ENCODE data around the gene BLOC1S5. TPM values are rescaled to one million over a fixed set of nuclear protein-coding genes. Genes with fewer than 3 reads are reported as not detected.
A peak's percentile ranks its signal among the peaks of the same experiment; 100 is the strongest.
"Not testable (repeated sequence)": the region's sequence is repeated elsewhere in the genome, so short reads cannot be mapped to it uniquely, and the experiment has no call there.

BLOC1S5 gene
- total RNA-seq, 1 experiment from 2014 or later: 26.4 TPM

DNA sequence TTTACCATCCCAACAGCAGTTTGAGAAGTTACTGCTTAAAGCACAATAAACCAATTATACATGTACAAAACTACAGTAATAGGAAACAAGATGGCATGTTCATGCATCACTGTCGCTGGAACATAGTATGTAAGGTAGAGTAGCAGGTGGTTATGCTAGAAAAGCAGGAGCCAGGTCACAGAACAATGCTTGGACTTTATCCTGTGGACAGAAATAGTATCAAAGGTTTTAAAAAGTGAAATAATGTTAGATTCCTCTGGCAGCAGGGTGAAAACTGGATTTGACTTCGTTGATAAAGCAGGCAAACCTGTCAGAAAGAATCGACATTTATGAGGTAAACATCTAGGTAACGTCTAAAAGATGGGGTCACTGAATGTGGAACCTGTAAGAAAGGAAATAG, 2.5 kb downstream of the BLOC1S5 start:
- in situ Hi-C loops (cut with HindIII; ENCODE audit: low pct_unique_long_range_greater_than_20kb, low sequenced_read_pairs): no loop called here
- DNase-seq (ENCODE audit: low read depth, low spot score): no peak

DNA sequence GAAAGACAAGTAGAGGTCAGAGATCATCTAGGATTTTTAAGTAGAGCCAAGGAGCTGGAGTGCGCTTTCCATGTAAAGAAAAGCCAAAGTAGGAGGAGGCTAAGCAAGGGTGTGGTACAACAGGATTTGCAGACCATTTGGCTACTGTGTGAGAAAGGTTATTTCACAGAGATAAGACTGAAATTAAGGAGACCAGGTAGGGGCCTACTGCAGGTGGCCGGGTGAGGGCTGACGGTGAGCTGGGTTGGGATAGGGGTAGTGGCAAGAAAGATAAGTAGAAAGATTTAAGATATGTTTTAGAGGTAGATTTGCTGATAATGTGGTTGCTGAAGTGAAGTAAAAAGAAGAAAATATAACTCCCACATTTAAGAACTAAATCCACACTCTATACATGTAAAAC, 3.8 kb downstream of the BLOC1S5 start:
- DNase-seq (ENCODE audit: low read depth, low spot score): no peak
- in situ Hi-C loops (cut with HindIII; ENCODE audit: low pct_unique_long_range_greater_than_20kb, low sequenced_read_pairs): no loop called here

DNA sequence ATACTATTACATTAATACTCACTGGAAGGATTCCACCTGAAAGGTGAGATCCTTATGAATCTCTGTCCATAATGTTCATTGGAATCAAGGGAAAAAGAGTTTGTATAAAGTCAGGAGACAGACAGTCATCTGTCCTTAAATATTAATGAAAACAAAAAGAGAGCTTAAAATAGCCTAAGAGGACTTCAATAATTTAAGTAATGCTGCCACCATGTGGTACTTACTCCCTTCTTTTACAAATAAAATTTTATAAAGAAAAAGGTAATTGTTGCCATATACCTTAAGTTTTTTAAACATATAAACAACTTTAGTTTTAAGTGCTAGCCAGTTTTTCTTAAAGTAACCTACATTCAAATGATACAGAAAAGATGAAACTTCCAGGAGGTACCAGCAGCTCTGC, 5.1 kb downstream of the BLOC1S5 start:
- DNase-seq (ENCODE audit: low read depth, low spot score): peak; percentile 49
- in situ Hi-C loops (cut with HindIII; ENCODE audit: low pct_unique_long_range_greater_than_20kb, low sequenced_read_pairs): no loop called here

DNA sequence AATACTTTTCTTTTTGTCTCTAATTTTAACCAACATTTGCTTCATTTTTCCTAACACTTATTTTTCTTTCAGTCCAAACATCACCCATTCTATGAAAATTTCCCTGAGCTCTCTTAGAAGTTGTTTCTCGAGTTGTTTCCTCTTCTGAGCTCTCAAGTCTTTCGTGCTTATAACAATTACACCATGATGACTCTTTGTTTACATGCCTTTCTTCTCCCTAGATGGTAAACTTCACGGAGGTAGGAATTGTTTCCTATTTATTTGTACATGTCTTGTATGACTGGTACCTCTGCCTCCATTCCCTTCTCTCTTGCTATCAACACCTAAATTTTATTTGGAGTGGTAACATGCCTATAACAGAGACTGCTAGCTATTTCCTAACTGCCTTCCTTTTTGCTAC, 6.4 kb downstream of the BLOC1S5 start:
- in situ Hi-C loops (cut with HindIII; ENCODE audit: low pct_unique_long_range_greater_than_20kb, low sequenced_read_pairs): no loop called here
- no peak for DNase-seq (ENCODE audit: low read depth, low spot score)

DNA sequence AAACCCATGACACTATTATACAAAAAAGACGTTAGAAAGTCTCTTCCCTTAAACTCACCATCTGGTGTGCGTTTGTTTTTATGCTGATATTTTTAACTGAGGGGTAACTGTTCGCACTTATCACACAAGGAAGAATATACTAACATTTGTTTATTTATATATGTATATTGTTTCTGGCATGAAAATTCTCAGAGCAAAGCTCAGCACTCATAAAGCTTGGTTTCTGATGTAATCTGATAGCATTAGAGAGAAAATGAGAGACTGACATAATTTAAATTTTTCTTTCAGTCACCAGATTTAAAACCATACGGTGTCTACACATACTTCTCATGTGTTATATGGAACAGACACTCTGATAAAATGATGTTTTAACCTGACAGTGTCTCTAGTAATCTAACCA, 6.9 kb downstream of the BLOC1S5 start:
- in situ Hi-C loops (cut with HindIII; ENCODE audit: low pct_unique_long_range_greater_than_20kb, low sequenced_read_pairs): no loop called here
- DNase-seq (ENCODE audit: low read depth, low spot score): no peak

DNA sequence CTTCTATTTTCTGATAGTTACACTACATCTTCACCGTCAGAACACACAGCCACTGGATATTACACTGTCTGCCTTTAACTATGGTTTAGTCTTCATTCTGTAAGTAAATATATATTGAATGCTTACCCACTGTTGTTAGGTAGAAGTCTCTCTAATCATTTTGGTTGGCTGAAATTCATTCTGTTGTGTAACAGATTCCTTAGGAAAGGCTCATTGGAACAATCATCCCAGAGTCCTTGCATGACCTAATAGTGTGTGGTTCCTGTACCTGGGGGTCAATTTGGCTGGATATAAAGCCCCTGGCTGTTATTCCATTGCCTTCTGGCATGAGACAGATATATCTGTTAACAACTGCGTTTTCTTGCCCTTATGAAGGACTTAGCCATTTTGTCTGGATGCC, 9.9 kb downstream of the BLOC1S5 start:
- DNase-seq (ENCODE audit: low read depth, low spot score): no peak
- in situ Hi-C loops (cut with HindIII; ENCODE audit: low pct_unique_long_range_greater_than_20kb, low sequenced_read_pairs): no loop called here

DNA sequence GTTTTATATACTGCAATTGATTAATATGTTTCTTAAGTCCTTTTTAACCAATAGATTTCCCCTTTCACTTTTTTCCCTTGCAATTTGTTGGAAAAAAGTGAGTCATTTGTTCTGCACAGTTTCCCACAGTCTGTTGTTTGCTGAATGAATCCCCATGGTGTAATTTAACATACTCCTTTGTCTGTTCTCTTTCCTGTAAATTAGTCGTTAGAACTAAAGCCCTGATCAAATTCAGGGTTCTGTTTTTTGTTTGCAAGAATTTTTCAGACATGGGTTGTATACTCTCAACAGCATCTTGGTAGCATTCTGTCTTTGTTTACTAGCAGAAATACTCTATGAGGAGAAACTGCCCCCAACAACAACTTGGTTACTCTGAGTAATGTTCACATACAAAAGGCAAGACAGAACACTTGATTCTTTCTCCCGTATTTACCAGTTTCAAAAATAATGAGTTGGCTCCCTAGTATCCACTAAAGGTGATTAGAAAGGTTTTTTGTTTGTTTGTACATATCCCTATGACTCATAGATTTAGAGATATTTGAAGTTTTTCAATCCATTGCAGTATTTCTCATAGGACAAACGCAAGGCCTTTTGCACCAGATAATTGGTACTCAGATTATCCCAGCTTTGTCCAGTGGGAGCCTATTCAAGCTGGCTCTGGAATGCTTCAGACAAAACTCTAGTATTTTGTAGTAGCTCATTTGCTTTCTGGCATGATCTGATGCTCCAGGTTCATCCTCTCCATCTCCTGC, 16.5 kb downstream of the BLOC1S5 start:
- in situ Hi-C loops (cut with HindIII; ENCODE audit: low pct_unique_long_range_greater_than_20kb, low sequenced_read_pairs): no loop called here

DNA sequence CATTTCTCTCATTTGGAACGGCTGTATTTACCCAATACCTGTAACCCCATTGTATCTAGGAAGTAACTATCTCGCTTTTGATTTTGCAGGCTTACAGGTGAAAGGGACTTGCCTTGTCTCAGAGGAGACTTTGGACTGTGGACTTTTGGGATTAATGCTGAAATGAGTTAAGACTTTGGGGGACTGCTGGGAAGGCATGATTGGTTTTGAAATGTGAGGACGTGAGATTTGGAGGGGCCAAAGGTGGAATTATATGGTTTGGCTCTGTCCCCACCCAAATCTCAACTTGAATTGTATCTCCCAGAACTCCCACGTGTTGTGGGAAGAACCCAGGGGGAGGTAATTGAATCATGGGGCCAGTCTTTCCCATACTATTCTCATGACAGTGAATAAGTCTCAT, 18.4 kb downstream of the BLOC1S5 start:
- in situ Hi-C loops (cut with HindIII; ENCODE audit: low pct_unique_long_range_greater_than_20kb, low sequenced_read_pairs); DNase-seq (ENCODE audit: low read depth, low spot score): not testable (repeated sequence)

More for the DNA sequence above, 16.5 kb downstream of the BLOC1S5 start:
- no peak for DNase-seq (ENCODE audit: low read depth, low spot score)

DNA sequence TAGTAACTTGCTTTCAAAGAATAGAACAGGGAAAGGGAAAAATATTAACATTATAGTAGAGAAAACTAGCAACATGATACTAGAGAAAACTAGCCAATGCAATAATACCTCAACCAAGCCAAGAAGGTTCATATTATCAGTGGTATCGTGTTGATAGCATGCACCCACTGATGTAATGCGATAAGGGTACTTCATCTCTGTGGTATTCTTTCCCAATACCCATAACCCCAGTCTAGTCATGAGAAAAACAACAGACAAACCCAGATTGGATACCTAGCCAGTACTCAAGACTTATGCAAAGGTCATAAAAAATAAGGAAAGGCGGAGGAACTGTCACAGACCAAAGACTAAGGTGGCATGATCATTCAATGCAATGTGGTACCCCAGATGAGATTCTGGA, 21.0 kb downstream of the BLOC1S5 start:
- no peak for DNase-seq (ENCODE audit: low read depth, low spot score)
- in situ Hi-C loops (cut with HindIII; ENCODE audit: low pct_unique_long_range_greater_than_20kb, low sequenced_read_pairs): no loop called here

DNA sequence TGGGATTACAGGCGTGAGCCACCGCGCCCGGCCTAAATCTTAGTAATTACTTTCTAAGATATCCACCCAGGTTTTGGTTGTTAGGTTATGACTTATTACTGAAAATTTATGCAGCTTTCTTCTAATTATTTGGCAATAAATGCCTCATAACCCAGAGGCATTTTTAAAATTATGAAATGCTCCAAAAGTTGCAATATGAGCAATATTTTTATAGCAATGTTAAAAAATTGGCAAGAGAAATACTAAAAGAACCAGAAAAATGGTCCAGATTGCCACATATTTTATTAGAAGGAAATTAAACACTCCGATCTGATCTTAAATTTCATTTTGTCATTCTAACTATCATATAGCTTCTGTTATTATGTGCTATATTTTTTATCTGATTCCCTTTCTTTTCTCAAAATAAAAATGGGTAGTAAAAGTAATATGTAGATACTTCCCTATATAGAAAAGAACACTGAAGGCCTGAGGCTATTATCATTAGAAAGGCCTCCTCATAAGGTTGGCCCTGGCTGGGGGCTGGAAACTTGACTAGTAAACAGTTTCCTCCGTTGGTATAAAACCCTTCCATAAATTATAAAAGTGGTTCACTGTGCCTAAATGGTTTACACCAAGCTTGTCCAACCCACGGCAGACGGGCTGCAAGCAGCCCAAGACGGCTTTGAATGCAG, 22.1 kb downstream of the BLOC1S5 start:
- in situ Hi-C loops (cut with HindIII; ENCODE audit: low pct_unique_long_range_greater_than_20kb, low sequenced_read_pairs): no loop called here
- no peak for DNase-seq (ENCODE audit: low read depth, low spot score)

DNA sequence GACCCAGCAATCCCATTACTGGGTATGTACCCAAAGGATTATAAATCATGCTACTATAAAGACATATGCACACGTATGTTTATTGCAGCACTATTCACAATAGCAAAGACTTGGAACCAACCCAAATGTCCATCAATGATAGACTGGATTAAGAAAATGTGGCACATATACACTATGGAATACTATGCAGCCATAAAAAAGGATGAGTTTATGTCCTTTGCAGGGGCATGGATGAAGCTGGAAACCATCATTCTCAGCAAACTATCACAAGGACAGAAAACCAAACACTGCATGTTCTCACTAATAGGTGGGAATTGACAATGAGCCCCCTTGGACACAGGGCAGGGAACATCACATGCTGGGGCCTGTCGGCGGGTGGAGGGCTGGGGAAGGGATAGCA, 30.1 kb downstream of the BLOC1S5 start:
- in situ Hi-C loops (cut with HindIII; ENCODE audit: low pct_unique_long_range_greater_than_20kb, low sequenced_read_pairs); DNase-seq (ENCODE audit: low read depth, low spot score): not testable (repeated sequence)

DNA sequence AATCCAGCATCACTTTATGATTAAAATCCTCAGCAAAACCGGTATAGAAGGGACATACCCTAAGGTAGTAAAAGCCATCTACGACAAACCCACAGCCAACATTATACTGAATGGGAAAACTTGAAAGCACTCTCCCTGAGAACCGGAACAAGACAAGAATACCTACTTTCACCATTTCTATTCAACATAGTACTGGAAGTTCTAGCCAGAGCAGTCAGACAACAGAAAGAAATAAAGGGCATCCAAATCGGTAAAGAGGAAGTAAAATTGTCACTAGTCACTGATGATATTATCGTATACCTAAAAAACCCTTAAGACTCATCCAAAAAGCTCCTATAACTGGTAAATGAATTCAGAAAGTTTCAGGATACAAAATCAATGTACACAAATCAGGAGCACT, 33.3 kb downstream of the BLOC1S5 start:
- in situ Hi-C loops (cut with HindIII; ENCODE audit: low pct_unique_long_range_greater_than_20kb, low sequenced_read_pairs): no loop called here
- no peak for DNase-seq (ENCODE audit: low read depth, low spot score)

DNA sequence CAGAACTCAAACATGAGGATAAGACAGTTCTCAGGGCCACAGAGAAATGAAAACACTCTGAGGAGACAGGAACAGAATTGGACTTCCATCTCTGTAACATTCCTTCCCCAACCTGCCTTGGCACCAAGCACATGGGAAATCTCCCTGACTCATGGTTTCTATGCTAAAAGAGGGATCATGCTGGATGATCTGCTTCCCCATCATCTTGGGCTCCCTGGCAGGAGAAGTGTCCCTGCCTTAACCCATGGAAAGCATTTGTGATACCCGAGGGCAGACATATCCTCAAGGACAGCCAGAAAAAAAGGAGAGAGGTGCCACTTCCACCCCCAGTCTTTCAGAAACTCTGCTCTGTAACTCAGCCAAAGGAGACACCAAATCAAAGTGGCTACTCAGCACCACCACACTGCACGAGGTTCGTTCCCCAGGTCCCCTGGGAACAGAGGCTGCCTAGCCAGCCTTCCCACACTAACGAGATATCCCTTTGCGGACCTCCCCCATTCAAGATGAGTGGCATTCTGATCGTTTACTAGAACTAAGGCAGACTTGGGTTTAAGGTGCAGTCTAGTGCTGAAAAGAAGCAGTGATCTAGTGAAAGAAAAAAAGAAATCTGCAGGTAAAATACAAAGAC, 34.8 kb downstream of the BLOC1S5 start:
- in situ Hi-C loops (cut with HindIII; ENCODE audit: low pct_unique_long_range_greater_than_20kb, low sequenced_read_pairs): no loop called here
- peak; percentile 46 for DNase-seq (ENCODE audit: low read depth, low spot score)

DNA sequence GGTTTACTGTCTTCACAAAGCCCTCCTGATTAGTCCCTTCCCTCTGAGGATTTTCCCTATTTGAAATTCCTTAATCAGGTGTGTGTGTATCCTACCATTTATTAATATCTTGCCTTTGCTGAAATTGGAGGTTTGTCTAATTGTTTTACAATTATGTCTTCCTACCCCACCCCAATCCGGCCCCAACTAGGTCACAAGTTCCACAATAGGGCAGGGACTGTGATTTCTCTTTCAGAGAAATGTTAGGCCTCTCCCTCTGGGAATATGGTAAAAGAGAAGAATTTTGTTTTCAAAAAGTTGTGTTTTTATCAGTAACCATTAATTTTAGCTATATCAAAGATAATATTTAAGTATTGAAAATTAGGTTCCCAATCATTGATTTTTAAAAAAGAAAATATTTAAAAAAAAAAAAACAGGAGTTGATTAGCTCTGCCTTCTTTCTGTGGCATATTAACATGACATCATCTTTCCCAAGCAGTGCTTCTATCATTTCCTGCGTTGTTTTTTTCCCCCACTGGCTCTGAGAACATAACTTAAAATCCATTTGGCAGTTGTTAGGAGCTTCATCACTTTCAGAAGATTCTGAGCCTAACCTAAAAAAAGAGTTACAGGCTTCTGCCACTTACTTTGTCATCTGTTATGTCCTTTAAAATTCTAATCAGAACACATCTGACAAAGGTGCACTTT, 36.1 kb downstream of the BLOC1S5 start:
- DNase-seq (ENCODE audit: low read depth, low spot score): no peak
- in situ Hi-C loops (cut with HindIII; ENCODE audit: low pct_unique_long_range_greater_than_20kb, low sequenced_read_pairs): no loop called here

DNA sequence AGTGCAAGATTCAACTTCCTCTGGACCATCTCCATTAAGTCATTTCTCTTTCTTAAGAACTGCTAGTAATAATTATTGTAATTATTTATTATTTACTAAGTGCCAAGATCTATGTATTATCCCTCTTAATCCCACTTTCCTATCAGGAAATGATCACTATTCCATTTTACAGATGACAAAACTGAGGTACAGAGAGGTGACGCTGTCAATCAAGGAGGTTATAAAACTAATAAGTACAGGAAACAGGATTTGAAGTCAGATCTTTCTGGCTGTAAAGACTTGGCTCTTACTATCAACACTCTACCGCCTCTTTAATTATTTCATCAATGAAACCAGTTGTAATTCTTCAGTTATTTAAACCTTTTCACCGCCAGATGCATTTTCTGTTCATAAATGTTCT, 37.4 kb downstream of the BLOC1S5 start:
- no peak for DNase-seq (ENCODE audit: low read depth, low spot score)
- in situ Hi-C loops (cut with HindIII; ENCODE audit: low pct_unique_long_range_greater_than_20kb, low sequenced_read_pairs): no loop called here

DNA sequence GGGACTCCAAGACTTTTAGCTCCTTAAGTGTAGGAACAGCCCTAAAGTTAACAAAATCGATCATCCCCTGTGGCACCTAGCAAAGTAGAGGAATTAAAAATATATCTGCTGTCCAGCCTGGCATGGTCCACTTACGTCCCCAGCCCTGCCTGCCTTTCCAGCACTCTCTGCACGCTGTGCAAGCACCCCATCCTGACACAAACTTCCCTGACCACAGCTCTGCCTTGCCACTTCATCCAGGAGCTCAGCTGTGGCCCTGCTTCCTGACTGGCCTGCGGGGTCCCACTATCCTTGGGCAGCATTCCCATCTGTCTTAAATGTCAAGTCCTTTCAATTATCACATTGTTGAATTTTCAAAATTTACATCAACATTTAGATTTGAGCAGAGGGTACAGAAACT, 39.0 kb downstream of the BLOC1S5 start:
- in situ Hi-C loops (cut with HindIII; ENCODE audit: low pct_unique_long_range_greater_than_20kb, low sequenced_read_pairs): no loop called here
- no peak for DNase-seq (ENCODE audit: low read depth, low spot score)

DNA sequence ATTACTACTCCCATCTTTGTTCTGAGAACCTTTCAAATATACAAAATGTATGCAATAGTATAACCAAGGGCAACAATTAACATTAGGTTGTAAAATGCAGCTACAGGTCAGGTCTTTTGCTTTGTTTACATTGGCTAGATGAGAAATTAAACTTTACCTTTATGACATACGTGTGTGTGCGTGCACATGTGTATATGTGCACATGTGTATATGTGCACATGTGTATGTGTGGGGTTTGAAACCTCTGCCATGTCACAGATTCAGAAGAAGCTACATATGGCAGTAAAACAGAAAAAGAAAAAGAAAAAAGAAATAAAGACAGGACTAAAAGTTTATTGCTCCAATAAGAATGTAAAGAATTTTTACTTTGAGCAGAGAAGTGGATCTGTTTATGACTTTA, 40.6 kb downstream of the BLOC1S5 start:
- DNase-seq (ENCODE audit: low read depth, low spot score): no peak
- in situ Hi-C loops (cut with HindIII; ENCODE audit: low pct_unique_long_range_greater_than_20kb, low sequenced_read_pairs): no loop called here

DNA sequence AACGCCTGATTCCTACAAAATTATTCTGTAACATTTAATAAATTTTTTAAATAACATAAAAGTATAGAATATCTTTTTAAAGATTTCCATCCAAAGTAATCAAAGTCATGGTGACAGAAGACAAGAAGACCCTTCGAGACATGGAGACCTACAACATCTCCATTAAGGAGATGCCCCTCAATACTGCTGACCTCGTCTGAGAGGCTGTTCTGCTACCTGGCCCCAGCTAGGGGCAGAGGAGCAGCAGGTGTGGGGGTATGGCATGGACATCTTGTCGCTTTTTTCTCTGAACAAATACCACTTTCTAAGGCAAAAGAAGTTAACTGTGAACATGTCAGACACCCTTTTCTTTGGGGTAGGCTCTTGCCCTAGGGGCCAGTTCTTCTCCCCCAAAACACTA, 44.1 kb downstream of the BLOC1S5 start:
- in situ Hi-C loops (cut with HindIII; ENCODE audit: low pct_unique_long_range_greater_than_20kb, low sequenced_read_pairs): no loop called here
- DNase-seq (ENCODE audit: low read depth, low spot score): no peak
